ENCODE measurements around the gene NSUN3. TPM values are rescaled to one million over a fixed set of nuclear protein-coding genes. Genes with fewer than 3 reads are reported as not detected.

The NSUN3 gene
- total RNA-seq, 2 donors from 2014 or later: 18.5 to 22.6 TPM

- Mint-ChIP-seq H3K36me3 (ENCODE audit: low read depth) (peaks cover 22% of the 10 kb centered on the region), H3K4me3 (no peak overlapping the region), H3K9me3 (peaks cover 5% of the 10 kb centered on the region), H3K27ac (no peak overlapping the region), H3K4me1 (peaks cover 20% of the 10 kb centered on the region), H3K27me3 (ENCODE audit: insufficient read depth) (no peaks in the 10 kb centered on the region)
- peaks cover 12% of the 10 kb centered on the region for H3K9me3 ChIP-seq (ENCODE audit: control insufficient read depth, low read length)
- peaks cover 4% of the 10 kb centered on the region for H3K4me1 ChIP-seq (ENCODE audit: control insufficient read depth, insufficient read depth, low read length)
- H3K36me3 ChIP-seq (ENCODE audit: control insufficient read depth, insufficient read depth, low read length): peaks cover 22% of the 10 kb centered on the region
- H3K4me3 ChIP-seq (ENCODE audit: low read length): peak overlapping the region; percentile 27
- H3K27me3 ChIP-seq (ENCODE audit: control insufficient read depth, insufficient read depth, low read length, poor library complexity, severe bottlenecking): no peaks in the 10 kb centered on the region
- no peak overlapping the region for H3K9ac ChIP-seq (ENCODE audit: extremely low read depth, low read length, poor library complexity, severe bottlenecking)
- no peak for TF ChIP-seq CTCF (conservative IDR thresholded peaks at IDR 0.05)
- H3K27ac ChIP-seq (ENCODE audit: low read depth, low read length): no peak overlapping the region
- no peak for DNase-seq
These were observed 48.0 kb downstream of the NSUN3 start for GRCh38 chr3:94110854-94111253.

GRCh38 chr3:94114666-94115065, 51.8 kb downstream of the NSUN3 start:
- Mint-ChIP-seq H3K36me3 (ENCODE audit: low read depth) (peaks cover 18% of the 10 kb centered on the region), H3K4me1 (peaks cover 16% of the 10 kb centered on the region)

GRCh38 chr3:94115482-94115881, 52.6 kb downstream of the NSUN3 start:
- Histone ChIP-seq H3K9me3 (ENCODE audit: control insufficient read depth, low read length) (peaks cover 12% of the 10 kb centered on the region), H3K4me1 (ENCODE audit: control insufficient read depth, insufficient read depth, low read length) (peaks cover 9% of the 10 kb centered on the region), H3K27ac (ENCODE audit: low read depth, low read length) (no peak overlapping the region), H3K4me3 (ENCODE audit: low read length) (no peak overlapping the region), H3K9ac (ENCODE audit: extremely low read depth, low read length, poor library complexity, severe bottlenecking) (no peak overlapping the region), H3K27me3 (ENCODE audit: control insufficient read depth, insufficient read depth, low read length, poor library complexity, severe bottlenecking) (no peaks in the 10 kb centered on the region), H3K36me3 (ENCODE audit: control insufficient read depth, insufficient read depth, low read length) (peaks cover 18% of the 10 kb centered on the region)
- H3K4me3 Mint-ChIP-seq: no peak overlapping the region
- H3K27me3 Mint-ChIP-seq (ENCODE audit: insufficient read depth): no peaks in the 10 kb centered on the region
- peaks cover 5% of the 10 kb centered on the region for H3K9me3 Mint-ChIP-seq
- H3K27ac Mint-ChIP-seq: no peak overlapping the region
- peak; percentile 75 for TF ChIP-seq CTCF (conservative IDR thresholded peaks at IDR 0.05)
- peaks cover 17% of the 10 kb centered on the region for H3K36me3 Mint-ChIP-seq (ENCODE audit: low read depth)
- no peak for DNase-seq
- H3K4me1 Mint-ChIP-seq: peaks cover 12% of the 10 kb centered on the region
- 54 to 89% methylated on average over 3 to 6 of the region's 6 CpGs for WGBS, 2 experiments (ENCODE audit: insufficient coverage in 1 of 2, insufficient read length in 1 of 2)

More at GRCh38 chr3:94114666-94115065, 51.8 kb downstream of the NSUN3 start:
- 97% methylated on average over 5 of the region's 5 CpGs; no CpG with 5 or more reads in 1 of the 2 experiments for WGBS, 2 experiments (ENCODE audit: insufficient coverage in 1 of 2, insufficient read length in 1 of 2)
- no peaks in the 10 kb centered on the region for H3K27me3 Mint-ChIP-seq (ENCODE audit: insufficient read depth)
- no peak overlapping the region for H3K27ac ChIP-seq (ENCODE audit: low read depth, low read length)
- no peak overlapping the region for H3K4me3 ChIP-seq (ENCODE audit: low read length)
- H3K4me3 Mint-ChIP-seq: no peak overlapping the region
- peaks cover 18% of the 10 kb centered on the region for H3K36me3 ChIP-seq (ENCODE audit: control insufficient read depth, insufficient read depth, low read length)
- H3K27ac Mint-ChIP-seq: no peak overlapping the region
- no peaks in the 10 kb centered on the region for H3K27me3 ChIP-seq (ENCODE audit: control insufficient read depth, insufficient read depth, low read length, poor library complexity, severe bottlenecking)
- no peak for TF ChIP-seq CTCF (conservative IDR thresholded peaks at IDR 0.05)
- H3K9ac ChIP-seq (ENCODE audit: extremely low read depth, low read length, poor library complexity, severe bottlenecking): no peak overlapping the region
- DNase-seq: no peak
- H3K4me1 ChIP-seq (ENCODE audit: control insufficient read depth, insufficient read depth, low read length): peaks cover 9% of the 10 kb centered on the region
- H3K9me3 Mint-ChIP-seq: peaks cover 5% of the 10 kb centered on the region
- peaks cover 12% of the 10 kb centered on the region for H3K9me3 ChIP-seq (ENCODE audit: control insufficient read depth, low read length)
